Stimulated activated CD4-positive, alpha-beta T cell treated with anti-CD3 and anti-CD28 coated beads, Interleukin-4, amount 100 ng/mL, for 4 hours (primary cell): ENCODE measurements around the gene TRPC4AP.

Source experiments
- DNase-seq, 2 experiments: peaks; one replicate each; pipeline ENCODE4 v3.0.0-alpha.2; 2020

The TRPC4AP gene

GRCh38 chr20:35013421-35014411 is 78.9 kb downstream of the TRPC4AP start:
- no peak for DNase-seq

GRCh38 chr20:35012227-35013069 is 80.2 kb downstream of the TRPC4AP start:
- no peak for DNase-seq

- DNase-seq, result no peak
Observed at GRCh38 chr20:35011589-35012226, 80.9 kb downstream of the TRPC4AP start.

GRCh38 chr20:35010405-35011192 is 82.0 kb downstream of the TRPC4AP start:
- DNase-seq, result no peak

GRCh38 chr20:35009665-35010328 is 82.8 kb downstream of the TRPC4AP start:
- DNase-seq, result no peak

GRCh38 chr20:35008411-35009342 is 83.9 kb downstream of the TRPC4AP start:
- DNase-seq, result no peak

- DNase-seq, result no peak
Observed at GRCh38 chr20:35007891-35008290, 84.7 kb downstream of the TRPC4AP start.

GRCh38 chr20:35007413-35007812 is 85.2 kb downstream of the TRPC4AP start:
- no peak for DNase-seq

- DNase-seq, result no peak
Observed at GRCh38 chr20:35006531-35006971, 86.1 kb downstream of the TRPC4AP start.

- no peak for DNase-seq
Observed at GRCh38 chr20:35006009-35006408, 86.6 kb downstream of the TRPC4AP start.

GRCh38 chr20:35005463-35005961 is 87.1 kb downstream of the TRPC4AP start:
- DNase-seq, result no peak

GRCh38 chr20:35004749-35005462 is 87.7 kb downstream of the TRPC4AP start:
- no peak for DNase-seq

- no peak for DNase-seq
Observed at GRCh38 chr20:35004051-35004725, 88.4 kb downstream of the TRPC4AP start.

- no peak for DNase-seq
Observed at GRCh38 chr20:35003211-35004031, 89.2 kb downstream of the TRPC4AP start.

- DNase-seq, result no peak
Observed at GRCh38 chr20:35002426-35003210, 90.0 kb downstream of the TRPC4AP start.

GRCh38 chr20:35001596-35002362 is 90.8 kb downstream of the TRPC4AP start:
- no peak for DNase-seq
